HG02588 (cell line): ENCODE results near the gene OGFOD3.

Source experiments
- ATAC-seq: cut with Tn5 transposase; IDR thresholded peaks from one replicate; pipeline ENCODE4 v1.9.1; 2021; ENCODE audit warnings: mild to moderate bottlenecking, moderate library complexity; ENCODE audit not compliant: unreplicated experiment

The OGFOD3 gene

DNA sequence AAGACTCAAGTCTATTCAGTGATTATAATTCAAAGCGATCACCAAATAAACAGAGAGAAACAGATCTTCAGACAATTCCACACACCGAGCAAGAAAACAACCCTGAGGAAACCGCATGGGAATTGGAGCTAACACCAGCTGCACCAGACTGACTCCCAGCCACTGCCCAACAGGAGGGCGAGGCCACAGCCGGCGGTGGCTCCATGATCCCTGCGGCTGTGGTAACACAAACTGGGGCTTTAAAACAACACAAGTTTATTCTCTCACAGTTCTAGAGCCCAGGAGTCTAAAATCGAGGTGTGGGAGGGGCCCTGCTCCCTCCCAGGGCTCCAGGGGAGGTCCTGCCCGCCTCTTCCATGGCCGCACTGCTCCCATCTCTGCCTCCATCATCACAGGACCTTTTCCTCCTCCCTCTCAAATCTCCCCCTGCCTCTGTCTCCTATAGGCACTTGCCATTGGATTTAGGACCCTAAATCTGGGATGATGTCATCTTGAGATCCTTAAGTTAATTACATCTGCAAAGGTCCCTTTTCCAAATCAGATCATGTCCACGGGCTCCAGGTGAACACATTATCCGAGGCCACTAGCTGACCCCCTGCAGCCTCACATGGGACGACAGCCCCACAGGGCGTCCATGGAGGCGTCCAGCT, 10.0 kb downstream of the OGFOD3 start:
- ATAC-seq, result no peak

DNA sequence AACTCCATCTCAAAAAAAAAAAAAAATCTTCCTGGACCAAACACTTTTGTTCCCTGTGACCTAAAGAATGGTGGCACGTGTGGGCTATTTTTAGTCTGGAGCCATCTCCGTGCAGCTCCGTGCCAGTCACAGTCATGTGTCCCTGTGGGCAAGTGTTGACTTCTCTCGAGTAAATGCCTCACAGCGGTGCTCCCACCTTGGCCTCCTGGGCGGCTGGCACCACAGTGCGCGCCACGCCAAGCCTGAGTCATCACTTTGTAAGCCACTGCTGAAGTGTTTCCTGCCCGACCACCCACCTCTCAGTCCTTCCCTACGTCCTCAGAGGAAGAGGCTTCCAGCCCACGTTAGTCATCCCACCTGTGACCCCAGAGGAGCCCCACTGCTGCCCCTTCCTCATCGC, 11.1 kb downstream of the OGFOD3 start:
- ATAC-seq, result no peak

DNA sequence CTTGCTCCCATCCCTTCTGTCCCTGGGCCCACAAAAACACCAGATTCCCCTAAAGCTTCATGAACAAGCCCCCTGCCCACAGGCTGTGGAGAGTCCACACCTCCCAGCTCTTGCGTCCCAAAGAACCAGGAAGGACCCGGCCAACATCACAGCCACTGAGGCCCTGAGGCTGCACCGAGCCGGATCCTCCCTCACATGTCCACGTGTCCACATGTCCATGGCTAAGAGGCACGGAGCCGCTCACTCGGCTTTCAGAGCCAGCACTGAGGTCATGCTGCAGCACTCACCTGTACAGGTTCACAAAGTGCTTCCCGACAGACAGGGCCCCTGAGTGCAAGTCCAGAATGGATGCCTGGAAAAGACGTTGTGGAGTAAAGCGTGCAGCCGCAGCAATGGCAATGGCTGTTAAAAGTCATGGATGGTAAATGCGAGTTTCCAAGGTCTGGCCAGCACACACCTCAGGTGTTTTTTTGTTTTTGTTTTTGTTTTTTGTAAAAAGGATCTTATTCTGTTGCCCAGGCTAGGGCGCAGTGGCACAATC, 12.2 kb downstream of the OGFOD3 start:
- no peak for ATAC-seq

DNA sequence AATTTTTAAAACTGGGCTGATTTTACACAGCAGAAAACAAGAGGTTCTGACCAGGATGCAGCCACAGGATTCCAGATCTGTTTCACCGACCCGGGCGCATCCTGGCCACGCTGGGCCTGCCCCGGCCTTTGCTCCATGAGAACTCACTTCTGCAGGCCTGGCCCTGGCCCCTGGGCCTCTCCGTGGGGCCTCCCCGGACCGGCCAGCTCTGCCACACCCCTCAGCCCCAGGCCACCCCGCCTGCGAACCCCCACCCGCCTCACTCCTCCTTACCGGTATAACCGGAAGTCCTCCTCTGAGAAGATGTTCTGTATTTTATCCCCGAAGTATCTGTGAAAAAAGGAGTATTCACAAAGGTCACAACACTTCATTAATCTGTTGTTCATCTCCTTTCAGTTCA, 13.3 kb downstream of the OGFOD3 start:
- ATAC-seq, result no peak

DNA sequence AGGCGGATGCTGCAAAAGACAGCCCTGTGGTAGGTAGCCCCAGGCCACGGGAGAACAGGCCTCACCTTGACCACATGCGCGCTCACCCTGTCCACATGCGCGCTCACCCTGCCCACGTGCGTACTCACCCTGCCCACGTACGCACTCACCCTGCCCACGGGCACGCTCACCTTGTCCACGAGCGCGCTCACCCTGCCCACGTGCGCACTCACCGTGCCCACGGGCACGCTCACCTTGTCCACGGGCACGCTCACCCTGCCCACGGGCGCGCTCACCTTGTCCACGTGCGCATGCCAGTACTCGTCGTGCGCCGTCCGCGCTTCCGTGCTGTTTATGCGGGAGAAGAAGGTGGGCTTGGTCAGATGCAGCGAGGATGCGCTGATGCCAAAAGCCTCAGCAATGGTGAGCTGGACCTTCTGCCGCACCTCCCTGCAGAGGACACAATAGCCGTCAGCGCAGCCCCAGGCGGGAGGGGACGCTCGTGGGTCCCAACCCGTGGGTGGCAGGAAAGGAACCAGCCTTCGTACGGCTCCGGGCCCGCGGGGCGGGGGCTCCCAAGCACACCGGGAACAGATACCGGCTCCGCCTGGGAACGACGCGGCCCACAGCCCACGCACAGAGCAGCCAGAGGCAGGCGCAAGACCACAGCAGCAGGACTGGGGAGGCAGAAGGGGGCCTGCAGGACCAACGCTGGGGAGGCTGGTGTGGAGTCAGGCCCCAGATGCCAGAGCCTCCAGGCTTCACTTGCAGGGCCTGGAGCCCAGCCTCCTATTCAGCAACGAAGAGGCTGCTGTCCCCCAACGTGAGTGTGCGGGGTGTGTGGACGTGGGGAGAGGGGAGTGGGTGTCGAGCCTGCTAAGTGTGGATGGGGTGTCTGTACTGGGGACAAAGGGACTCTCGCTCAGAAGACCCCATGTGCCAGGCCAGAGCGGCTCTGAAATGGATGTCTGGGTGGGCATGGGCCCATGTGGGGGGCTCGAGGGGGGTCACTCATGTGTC, 14.4 kb downstream of the OGFOD3 start:
- no peak for ATAC-seq

DNA sequence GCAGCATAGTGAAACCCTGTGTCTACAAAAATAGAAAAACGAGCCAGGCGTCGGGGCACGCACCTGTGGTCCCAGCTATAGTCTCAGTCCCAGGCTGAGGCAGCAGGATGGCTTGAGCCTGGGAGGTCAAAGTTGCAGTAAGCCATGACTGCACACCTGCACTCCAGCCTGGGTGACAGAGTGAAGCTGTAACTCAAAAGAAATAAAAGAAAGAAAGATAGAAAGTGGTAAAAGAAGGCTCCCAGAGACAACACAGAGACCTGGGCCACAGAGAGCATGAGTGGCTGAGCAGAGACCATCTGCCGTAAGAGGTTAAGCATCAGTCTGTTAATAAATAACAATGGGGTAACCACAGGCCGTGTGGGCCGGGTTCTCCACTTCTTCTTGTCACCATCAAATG, 15.5 kb downstream of the OGFOD3 start:
- ATAC-seq, result peak; percentile 51

DNA sequence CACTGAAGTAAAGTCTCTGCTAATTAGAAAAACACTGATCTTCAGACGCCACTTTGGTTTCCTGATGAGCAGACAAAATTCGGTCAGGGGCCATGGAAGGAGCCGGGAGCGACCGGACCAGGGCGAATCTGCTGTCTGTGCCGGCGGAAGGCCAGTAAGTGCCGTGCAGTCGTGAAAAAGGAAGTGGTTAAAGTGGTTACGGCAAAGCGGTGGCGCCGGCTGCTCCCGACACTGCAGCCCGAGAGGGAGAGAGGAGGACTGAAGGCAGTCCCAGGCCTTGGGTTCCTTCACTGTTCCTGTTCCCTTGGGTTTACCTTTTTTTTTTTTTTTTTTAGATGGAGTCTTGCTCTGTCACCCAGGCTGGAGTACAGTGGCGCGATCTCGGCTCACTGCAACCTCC, 17.6 kb downstream of the OGFOD3 start:
- ATAC-seq, result no peak

DNA sequence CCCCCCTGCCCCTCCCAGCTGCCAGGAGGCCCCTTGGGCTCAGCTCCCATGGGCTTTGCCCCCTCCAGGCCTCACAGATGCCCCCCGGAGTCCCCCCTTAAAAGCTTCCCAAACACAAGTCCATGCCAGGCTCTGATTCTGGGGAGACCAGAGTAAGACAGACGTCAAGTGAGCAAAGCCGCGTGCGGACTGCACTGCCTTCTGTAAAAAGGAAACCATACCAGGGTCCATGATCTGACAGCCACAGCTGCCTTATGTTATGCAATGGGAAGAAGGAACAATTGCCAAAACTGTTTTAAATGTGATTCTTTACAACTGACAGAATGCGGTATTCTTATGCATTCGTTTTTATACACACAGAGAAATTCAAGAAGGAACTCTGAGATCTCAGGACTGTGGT, 18.2 kb downstream of the OGFOD3 start:
- ATAC-seq, result no peak

DNA sequence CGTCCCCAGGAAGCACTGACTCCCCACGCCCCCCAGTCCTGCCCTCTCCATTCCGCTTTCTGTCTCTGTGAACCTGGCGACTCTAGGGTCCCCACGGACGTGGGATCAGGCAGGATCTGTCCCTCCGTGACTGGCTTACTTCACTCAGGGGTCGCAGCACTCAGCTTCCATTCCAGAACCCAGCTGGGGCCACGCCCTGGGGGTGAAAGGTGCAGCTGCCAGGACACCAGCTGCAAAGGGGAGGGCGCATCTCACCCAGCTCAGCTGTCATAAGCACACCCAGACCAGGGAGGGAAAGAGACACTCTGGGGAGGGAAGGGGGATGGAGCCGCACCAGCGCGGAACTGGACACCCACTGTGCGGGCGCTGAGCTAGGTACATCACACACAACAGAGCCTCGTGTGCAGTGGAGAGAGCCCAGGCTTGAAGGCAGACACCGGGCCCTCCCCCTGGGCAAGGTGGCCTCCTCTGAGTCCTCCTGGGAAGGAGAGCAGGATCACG, 18.7 kb downstream of the OGFOD3 start:
- no peak for ATAC-seq

DNA sequence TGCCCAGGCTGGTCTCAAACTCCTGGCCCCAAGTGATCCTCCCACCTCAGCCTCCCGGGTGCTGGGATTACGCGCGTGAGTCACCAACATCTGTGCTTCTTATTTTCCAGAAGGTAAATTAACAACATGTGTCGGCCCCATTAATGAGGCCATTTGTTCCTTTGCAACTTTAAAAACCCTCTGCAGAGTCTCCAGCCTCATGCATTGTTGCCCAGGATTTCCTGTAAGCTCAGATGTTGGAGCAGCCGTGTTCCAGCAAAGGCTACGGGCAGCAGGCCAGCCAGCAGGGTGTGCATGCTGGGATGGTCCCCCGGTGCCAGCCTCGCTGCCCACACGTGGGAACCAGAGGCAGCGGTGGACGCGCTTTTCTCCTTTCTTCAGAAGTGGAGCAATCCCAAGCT, 19.3 kb downstream of the OGFOD3 start:
- ATAC-seq, result no peak

DNA sequence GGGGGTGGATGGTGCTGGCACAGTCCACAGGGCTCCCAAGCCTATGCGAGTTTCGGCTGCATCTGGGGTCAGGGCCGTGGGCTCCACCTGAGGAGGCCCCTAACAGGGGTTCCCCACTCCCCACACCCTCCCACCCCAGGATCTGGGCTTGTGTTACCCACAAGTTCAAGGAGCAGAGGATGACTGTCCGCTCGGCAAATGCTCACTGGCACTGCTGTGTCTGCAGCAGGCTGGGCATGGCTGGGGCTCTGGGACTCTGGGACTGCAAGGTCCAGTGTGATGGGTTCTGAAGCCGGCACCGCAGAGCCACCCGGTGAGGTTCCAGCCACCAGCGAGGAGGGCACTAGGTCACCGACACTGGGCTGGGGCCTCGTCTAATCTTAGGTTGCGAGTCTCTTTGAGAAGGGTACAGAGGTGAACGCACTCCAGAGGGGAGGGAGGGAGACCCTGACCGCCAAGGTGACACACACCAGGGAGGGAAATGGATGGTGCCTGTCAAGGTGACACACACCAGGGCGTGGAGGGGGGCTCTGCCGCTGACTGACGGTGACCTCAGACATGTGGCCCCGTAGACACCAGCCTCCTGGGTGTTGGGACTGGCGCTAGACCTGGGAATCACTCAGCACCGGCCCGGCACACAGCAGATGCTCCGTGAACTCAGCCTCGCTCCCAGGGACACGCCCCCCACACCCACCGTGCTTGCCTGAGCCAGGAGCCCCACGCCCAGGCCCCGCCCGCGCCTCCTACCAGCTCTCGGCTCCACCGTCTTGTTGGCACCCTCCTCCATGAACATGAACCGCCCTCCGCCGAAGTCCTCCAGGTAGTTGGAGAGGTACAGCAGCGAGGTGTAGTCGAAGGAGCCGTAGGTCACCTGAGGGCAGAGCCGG, 20.7 kb downstream of the OGFOD3 start:
- no peak for ATAC-seq

DNA sequence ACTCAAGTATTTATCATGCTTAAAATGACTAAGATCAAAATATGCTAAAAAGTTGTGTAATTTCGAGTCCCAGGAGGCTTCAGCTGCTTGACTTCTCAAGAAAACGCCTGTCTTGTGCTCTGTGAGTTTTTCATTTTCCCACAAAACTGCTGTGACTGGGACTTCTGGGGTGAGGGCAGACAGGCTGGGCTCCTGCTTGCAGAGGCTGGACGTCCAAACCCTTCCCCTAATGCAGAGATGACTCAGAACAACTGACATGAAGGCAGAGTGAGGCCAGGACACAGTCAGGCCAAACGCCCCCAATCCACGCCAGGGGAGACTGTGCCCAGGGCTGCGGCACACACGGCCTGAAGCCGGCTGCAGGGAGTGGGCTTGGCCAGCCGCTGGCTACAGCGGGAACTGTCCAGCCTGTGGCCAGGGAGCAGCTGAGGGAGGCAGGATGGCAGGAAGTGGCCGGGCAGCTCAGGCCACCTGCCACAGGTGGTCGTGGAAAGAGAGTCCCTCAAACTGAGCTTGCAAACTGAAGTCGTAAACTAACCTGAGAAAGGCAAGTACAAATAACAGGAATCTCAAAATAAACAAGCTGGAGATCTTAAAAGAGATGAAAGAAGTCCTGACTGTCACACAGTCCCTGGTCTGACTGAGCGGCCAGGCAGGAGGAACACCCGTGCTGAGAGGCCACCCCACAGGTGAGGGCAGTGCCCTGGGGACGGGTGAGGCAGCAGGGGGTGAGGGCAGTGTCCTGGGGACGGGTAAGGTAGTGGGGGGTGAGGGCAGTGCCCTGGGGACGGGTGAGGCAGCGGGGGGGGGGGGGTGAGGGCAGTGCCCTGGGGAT, 21.6 kb downstream of the OGFOD3 start:
- no peak for ATAC-seq

DNA sequence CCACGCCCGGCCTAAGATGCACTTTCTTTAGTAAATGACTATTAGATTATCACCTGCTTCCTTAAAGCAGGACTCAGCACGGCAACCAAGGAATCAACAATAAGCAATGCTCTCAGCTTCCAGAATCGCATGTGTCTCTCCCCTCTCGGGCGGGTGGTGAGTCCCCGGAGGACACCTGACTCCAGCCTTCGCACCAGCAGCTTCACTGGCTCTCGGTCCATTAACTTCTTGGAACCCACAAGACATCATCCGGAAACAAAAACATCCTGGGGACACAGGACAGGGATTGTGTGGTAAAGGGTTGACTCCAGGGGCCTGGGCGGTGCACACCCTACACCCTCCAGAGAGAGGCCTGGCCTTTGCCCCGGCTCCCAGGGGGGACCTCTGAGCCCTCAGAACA, 24.1 kb downstream of the OGFOD3 start:
- no peak for ATAC-seq

DNA sequence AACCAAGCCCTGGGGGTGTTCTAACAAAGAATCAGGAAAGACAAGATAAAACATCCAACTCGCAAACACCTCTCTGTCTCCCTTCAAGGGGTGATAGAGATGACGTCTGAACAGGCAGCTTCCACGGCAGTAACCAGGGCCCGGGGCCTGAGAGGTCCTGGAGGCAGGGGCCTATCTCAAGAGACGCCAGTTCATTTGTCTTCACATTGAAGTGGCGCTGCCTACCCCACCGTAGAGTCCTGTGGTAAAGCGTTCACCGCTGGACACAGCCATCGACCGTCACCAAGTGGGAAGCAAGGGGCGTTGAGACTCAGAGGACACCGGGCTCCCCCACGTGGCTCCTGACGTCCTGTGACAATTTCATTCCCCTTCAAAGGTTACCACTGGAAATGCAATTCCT, 25.4 kb downstream of the OGFOD3 start:
- ATAC-seq, result no peak

DNA sequence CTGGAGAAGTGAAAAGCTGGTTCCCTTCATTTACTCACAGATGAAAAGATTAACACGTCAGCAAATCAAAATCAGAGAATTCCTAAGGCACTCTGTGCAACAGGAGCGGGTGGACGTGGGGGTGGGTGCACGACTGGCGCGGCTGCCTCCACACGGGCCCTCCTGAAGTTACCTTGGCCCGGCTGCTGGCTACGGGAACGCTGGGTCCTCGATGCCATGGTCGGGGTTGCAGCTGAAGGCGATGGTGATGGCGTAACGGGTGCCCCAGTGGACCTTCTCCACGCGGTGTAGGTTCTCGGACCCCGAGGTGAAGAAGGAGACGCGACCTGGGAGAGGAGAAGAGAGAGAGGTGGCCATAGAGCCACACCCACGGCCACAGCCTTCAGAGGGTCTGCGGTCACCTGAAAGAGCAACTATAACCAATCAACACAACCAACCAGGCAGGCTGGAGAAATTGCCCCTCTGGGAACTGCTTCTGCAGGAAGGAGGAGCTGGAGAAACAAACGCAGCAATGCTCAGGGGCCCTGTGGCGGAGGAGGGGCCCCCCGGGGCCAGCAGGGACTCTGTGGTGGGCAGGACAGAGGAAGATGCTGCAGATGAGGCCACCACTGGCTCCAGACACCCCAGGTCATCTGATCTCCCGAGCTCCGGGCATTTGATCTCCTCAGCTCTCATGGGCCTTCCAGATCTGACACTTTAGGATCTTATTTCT, 26.0 kb downstream of the OGFOD3 start:
- ATAC-seq, result no peak

DNA sequence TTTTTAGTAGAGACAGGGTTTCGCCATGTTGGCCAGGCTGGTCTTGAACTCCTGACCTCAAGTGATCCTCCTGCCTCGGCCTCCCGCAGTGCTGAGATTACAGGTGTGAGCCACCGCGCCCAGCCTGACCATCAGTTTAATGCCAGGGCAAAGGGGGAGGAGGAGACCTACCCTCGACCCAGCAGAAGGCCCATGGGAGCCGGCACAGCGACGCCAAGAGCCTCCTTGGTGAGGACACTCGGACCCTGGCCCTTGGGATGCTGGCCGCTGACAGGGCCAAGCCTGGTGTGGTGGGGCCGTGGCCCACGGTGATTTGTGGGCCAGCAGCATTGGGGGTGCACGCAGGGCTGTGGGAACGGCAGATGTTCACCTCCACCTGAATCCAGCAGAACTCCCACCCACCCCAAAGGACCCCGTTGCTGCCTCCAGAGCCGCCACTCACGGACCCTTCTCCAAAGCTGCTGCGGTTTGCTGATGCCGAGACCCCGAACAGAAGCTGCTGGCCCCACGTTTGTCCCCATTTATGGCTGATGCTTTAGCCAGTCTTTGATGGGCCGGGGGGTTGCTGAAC, 26.8 kb downstream of the OGFOD3 start:
- ATAC-seq, result no peak

DNA sequence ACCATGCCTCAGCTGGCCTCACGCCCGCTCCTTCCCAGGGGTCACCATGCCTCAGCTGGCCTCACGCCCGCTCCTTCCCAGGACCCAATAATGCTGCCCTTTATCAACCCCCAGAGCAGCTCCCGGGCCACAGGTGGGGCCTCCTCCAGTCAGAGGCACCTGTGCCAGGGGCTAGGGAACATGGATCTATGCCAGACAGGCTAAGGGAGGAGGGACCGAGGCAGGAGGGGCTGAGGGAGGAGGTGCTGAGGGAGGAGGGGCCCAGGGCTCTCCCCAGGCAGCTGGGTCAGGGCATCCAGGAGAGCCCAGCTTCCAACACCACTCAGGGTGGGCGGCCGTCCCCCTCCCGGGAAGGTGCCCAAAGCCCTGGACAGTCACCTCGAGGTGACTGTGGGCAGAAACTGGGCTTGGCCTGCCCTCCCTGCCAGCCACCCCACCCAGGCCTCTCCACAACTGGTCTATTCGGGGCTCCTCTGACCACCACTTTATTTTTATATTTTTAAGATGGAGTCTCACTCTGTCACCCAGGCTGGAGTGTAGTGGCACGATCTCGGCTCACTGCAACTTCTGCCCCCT, 27.4 kb downstream of the OGFOD3 start:
- ATAC-seq, result no peak

DNA sequence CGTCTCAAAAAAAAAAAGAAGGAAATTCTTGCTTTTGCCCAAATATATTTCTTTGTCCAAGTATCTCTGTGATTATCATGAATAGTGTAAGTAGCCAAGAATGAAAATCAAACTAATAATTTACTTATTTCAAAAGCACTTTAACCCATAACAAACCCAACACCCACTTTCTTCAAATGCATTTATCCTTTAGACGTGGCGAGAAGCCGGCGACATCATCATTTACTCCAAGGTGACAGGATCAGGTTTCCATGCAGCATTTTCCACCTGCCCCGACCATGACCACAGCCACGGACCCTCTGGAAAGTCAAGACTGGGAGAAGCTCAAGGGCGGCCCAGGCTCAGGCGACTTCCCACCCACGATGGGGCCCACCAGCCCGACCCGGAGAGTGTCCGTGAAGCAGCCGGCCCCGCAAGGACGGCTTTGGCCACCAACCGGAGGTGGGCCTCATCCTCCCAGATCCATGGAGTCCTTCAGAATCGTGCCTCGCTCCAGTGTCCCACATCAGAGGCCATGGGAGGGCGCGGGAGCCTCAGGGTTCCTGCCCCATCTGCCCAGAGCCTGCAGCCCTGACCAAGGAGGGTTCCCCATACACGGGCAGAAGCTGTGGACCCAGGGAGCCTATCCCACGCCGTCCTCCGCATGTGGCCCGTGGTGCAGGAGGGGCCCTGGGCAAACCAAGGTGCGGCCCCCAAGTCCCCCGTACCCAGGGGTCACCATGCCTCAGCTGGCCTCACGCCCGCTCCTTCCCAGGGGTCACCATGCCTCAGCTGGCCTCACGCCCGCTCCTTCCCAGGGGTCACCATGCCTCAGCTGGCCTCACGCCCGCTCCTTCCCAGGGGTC, 28.1 kb downstream of the OGFOD3 start:
- ATAC-seq, result no peak
